ENCODE data around the gene TCF19. TPM values are rescaled to one million over a fixed set of nuclear protein-coding genes. Genes with fewer than 3 reads are reported as not detected.

Gene TCF19
- total and polyA plus RNA-seq, 8 donors, result 5.0 to 16.1 (median 7.4) TPM

DNA sequence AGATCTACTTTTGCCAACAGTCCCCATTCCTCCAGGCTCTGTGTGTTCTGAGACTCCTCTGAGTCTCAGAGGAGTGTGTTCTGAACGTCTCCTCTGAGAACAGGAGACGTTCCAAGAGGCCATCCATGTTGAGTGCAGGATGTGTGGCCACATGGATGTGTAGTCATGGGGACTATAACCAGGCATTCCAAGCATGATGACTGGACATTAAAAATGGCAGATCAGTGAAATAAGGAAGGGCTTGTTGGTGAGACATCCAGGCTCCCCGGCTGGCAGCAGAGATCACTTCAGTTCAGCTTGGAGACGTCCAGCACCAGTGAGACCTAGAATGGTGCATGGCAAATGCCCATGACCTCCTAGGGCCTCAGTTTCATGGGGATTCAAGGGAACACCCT lies 46.4 kb downstream of the TCF19 start:
- TF ChIP-seq CTCF (IDR thresholded peaks at IDR 0.05), result no peak
- TF ChIP-seq EP300 (IDR thresholded peaks at IDR 0.05), result no peak
- no peak for TF ChIP-seq POLR2AphosphoS5 (IDR thresholded peaks at IDR 0.05)
- TF ChIP-seq POLR2A (IDR thresholded peaks at IDR 0.05), result no peak
- Histone ChIP-seq H3K4me1 (peaks cover 19 to 66% (median 27%) of the 10 kb centered on the region in 4 donors), H3K27me3 (no peaks in the 10 kb centered on the region), H3K27ac (peak overlapping the region in 4 of 5 donors; percentile 87 to 95 (median 89)), H3K36me3 (peaks cover 0 to 11% (median 2%) of the 10 kb centered on the region in 4 donors), H3K9me3 (peaks cover 0 to 3% (median 0%) of the 10 kb centered on the region in 4 donors), H3K4me3 (peak overlapping the region in 1 of 4 donors; percentile 37)
- no peak for DNase-seq
- intact Hi-C loops (cut with DNase I; ENCODE audit: low total_unique reads), result loop anchor here (10.0 kb wide), 1 partner anchor 60 kb away; no protein-coding TSS in a partner anchor
- 82 to 88% (median 86%) methylated on average over 3 to 4 of the region's 4 CpGs for WGBS, 5 donors

DNA sequence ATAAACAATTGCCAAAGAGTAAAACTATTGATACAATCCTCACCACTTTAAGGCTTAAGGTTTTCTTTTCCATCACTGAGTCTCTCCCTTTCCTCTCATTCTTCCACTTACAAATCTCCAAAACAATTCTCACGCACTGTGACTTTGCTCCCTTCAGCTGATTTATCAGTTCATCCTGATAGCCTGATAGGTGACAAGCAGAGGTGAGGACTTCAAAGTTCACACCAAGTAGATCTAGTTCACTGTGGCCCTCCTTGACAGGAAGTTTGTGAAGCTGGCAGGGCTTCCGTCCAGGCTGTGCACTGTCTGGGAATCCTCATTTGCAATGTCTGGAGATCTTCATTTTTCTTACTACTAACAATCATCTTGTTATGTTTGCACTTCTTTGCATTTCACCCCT lies 47.2 kb downstream of the TCF19 start:
- no peak for DNase-seq
- Histone ChIP-seq H3K9me3 (peaks cover 0 to 3% (median 0%) of the 10 kb centered on the region in 4 donors), H3K27me3 (no peaks in the 10 kb centered on the region), H3K4me1 (peaks cover 20 to 63% (median 31%) of the 10 kb centered on the region in 4 donors), H3K36me3 (peaks cover 0 to 6% (median 2%) of the 10 kb centered on the region in 4 donors), H3K27ac (no peak overlapping the region), H3K4me3 (no peak overlapping the region)
- 68 to 86% (median 82%) methylated on average over 2 of the region's 2 CpGs for WGBS, 5 donors
- TF ChIP-seq EP300 (IDR thresholded peaks at IDR 0.05) (no peak), POLR2A (IDR thresholded peaks at IDR 0.05) (no peak), POLR2AphosphoS5 (IDR thresholded peaks at IDR 0.05) (no peak), CTCF (IDR thresholded peaks at IDR 0.05) (no peak)
- intact Hi-C loops (cut with DNase I; ENCODE audit: low total_unique reads), result loop anchor here (10.0 kb wide), 1 partner anchor 59 kb away; no protein-coding TSS in a partner anchor

- no peak for DNase-seq
- intact Hi-C loops (cut with DNase I; ENCODE audit: low total_unique reads), result loop anchor here (10.0 kb wide), 1 partner anchor 56 kb away; no protein-coding TSS in a partner anchor
- Histone ChIP-seq H3K36me3 (no peaks in the 10 kb centered on the region), H3K4me3 (no peak overlapping the region), H3K27ac (peak overlapping the region; percentile 8 to 41 (median 16)), H3K9me3 (no peaks in the 10 kb centered on the region), H3K27me3 (no peaks in the 10 kb centered on the region), H3K4me1 (peaks cover 6 to 45% (median 20%) of the 10 kb centered on the region in 4 donors)
- TF ChIP-seq POLR2A (IDR thresholded peaks at IDR 0.05) (no peak), CTCF (IDR thresholded peaks at IDR 0.05) (no peak), EP300 (IDR thresholded peaks at IDR 0.05) (no peak), POLR2AphosphoS5 (IDR thresholded peaks at IDR 0.05) (no peak)
- 28 to 74% (median 72%) methylated on average over 2 of the region's 2 CpGs for WGBS, 5 donors
These were observed 50.1 kb downstream of the TCF19 start for GRCh38 chr6:31208506-31208905.

GRCh38 chr6:31209137-31209536 lies 50.7 kb downstream of the TCF19 start:
- no peaks in the 10 kb centered on the region for H3K9me3 ChIP-seq
- H3K4me1 ChIP-seq, result peaks cover 6 to 42% (median 18%) of the 10 kb centered on the region in 4 donors
- no peaks in the 10 kb centered on the region for H3K27me3 ChIP-seq
- intact Hi-C loops (cut with DNase I; ENCODE audit: low total_unique reads), result loop anchor here (10.0 kb wide), 1 partner anchor 56 kb away; no protein-coding TSS in a partner anchor
- peak in 1 of 2 donors; percentile 71 for DNase-seq
- TF ChIP-seq CTCF (IDR thresholded peaks at IDR 0.05) (no peak), EP300 (IDR thresholded peaks at IDR 0.05) (no peak), POLR2AphosphoS5 (IDR thresholded peaks at IDR 0.05) (no peak), POLR2A (IDR thresholded peaks at IDR 0.05) (no peak)
- WGBS, 5 donors, result 22 to 38% (median 26%) methylated on average over 2 of the region's 2 CpGs
- H3K4me3 ChIP-seq, result no peak overlapping the region
- no peaks in the 10 kb centered on the region for H3K36me3 ChIP-seq
- peak overlapping the region in 4 of 5 donors; percentile 9 to 38 (median 23) for H3K27ac ChIP-seq

Data from stomach (tissue), 9 donors.